ENCODE results near the gene EPHA3.

- TF ChIP-seq POLR2A (conservative IDR thresholded peaks at IDR 0.05) (no peak), PPARD (CRISPR knock-in tag; IDR thresholded peaks at IDR 0.05) (no peak), DPF2 (IDR thresholded peaks at IDR 0.05) (no peak), SREBF2 (CRISPR knock-in tag; IDR thresholded peaks at IDR 0.05) (no peak), BCL6 (CRISPR knock-in tag; IDR thresholded peaks at IDR 0.05) (no peak), ZNF165 (CRISPR knock-in tag; IDR thresholded peaks at IDR 0.05; ENCODE audit: borderline replicate concordance) (no peak), CTCF (IDR thresholded peaks at IDR 0.05 in 2 of 3, conservative IDR thresholded peaks at IDR 0.05 in 1 of 3; ENCODE audit: insufficient read depth in 2 of 3, low read depth in 1 of 3, low read length in 3 of 3) (no peak)
- TF ChIP-seq, protein P1, sequence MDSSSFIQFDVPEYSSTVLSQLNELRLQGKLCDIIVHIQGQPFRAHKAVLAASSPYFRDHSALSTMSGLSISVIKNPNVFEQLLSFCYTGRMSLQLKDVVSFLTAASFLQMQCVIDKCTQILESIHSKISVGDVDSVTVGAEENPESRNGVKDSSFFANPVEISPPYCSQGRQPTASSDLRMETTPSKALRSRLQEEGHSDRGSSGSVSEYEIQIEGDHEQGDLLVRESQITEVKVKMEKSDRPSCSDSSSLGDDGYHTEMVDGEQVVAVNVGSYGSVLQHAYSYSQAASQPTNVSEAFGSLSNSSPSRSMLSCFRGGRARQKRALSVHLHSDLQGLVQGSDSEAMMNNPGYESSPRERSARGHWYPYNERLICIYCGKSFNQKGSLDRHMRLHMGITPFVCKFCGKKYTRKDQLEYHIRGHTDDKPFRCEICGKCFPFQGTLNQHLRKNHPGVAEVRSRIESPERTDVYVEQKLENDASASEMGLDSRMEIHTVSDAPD (CRISPR knock-in tag; IDR thresholded peaks at IDR 0.05), result no peak
Observed at GRCh38 chr3:89287902-89288508, 180.6 kb downstream of the EPHA3 start.

All from K562 (cell line).